ENCODE results near the gene RPL35.

DNA sequence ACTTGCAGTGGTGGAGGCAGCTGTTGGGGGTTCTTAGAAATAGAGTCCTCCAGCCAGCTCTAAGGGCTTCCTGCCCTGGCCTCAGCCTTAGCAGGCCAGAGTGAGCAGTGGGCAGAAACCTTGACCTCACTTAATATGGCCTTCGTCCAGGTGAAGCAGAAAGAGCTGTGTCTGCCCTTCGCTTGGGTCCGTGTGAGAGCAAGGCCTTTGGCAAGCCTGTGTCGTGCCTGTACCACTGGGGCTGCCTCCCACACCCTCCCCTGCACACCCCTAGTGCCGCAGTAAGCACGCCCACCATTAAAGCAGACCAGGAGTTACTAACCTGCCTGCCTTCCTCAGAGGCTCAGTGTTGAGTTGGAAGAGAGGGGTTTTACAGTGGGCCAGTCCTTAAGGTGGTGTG lies 13.7 kb upstream of the RPL35 start:
- no peak for TF ChIP-seq POLR2A (IDR thresholded peaks at IDR 0.05)
- TF ChIP-seq, protein P1, sequence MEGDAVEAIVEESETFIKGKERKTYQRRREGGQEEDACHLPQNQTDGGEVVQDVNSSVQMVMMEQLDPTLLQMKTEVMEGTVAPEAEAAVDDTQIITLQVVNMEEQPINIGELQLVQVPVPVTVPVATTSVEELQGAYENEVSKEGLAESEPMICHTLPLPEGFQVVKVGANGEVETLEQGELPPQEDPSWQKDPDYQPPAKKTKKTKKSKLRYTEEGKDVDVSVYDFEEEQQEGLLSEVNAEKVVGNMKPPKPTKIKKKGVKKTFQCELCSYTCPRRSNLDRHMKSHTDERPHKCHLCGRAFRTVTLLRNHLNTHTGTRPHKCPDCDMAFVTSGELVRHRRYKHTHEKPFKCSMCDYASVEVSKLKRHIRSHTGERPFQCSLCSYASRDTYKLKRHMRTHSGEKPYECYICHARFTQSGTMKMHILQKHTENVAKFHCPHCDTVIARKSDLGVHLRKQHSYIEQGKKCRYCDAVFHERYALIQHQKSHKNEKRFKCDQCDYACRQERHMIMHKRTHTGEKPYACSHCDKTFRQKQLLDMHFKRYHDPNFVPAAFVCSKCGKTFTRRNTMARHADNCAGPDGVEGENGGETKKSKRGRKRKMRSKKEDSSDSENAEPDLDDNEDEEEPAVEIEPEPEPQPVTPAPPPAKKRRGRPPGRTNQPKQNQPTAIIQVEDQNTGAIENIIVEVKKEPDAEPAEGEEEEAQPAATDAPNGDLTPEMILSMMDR (IDR thresholded peaks at IDR 0.05), result no peak

All from lower leg skin (tissue), 3 donors.